Fibroblast of gingiva (primary cell): ENCODE results near the gene MSL3B.

Experiments used
- DNase-seq: peaks from one replicate; pipeline ENCODE4 v3.0.0-alpha.2; 2011; ENCODE audit warnings: low read depth

Gene MSL3B

GRCh38 chr2:233832869-233833311 lies 35.3 kb downstream of the MSL3B start:
- peak; percentile 14 for DNase-seq

- no peak for DNase-seq
These were observed 35.8 kb downstream of the MSL3B start for GRCh38 chr2:233832414-233832813.

GRCh38 chr2:233831861-233832260 lies 36.3 kb downstream of the MSL3B start:
- no peak for DNase-seq

GRCh38 chr2:233831011-233831721 lies 37.0 kb downstream of the MSL3B start:
- no peak for DNase-seq

- DNase-seq = no peak
These were observed 37.9 kb downstream of the MSL3B start for GRCh38 chr2:233830111-233830802.

GRCh38 chr2:233829193-233830110 lies 38.7 kb downstream of the MSL3B start:
- no peak for DNase-seq

GRCh38 chr2:233828546-233829192 lies 39.5 kb downstream of the MSL3B start:
- DNase-seq = no peak

GRCh38 chr2:233824373-233824772 lies 43.8 kb downstream of the MSL3B start:
- DNase-seq = no peak

GRCh38 chr2:233823731-233824121 lies 44.5 kb downstream of the MSL3B start:
- DNase-seq = no peak

GRCh38 chr2:233822781-233823730 lies 45.1 kb downstream of the MSL3B start:
- no peak for DNase-seq

GRCh38 chr2:233822101-233822771 lies 46.0 kb downstream of the MSL3B start:
- no peak for DNase-seq

- no peak for DNase-seq
These were observed 46.5 kb downstream of the MSL3B start for GRCh38 chr2:233821709-233822100.

- DNase-seq = no peak
These were observed 47.0 kb downstream of the MSL3B start for GRCh38 chr2:233821196-233821595.

GRCh38 chr2:233820774-233821105 lies 47.4 kb downstream of the MSL3B start:
- DNase-seq = no peak

- no peak for DNase-seq
These were observed 48.1 kb downstream of the MSL3B start for GRCh38 chr2:233819884-233820773.

GRCh38 chr2:233818639-233819621 lies 49.3 kb downstream of the MSL3B start:
- DNase-seq = no peak

GRCh38 chr2:233817995-233818638 lies 50.1 kb downstream of the MSL3B start:
- no peak for DNase-seq
